ENCODE measurements around the gene NR0B2.
"Not testable (repeated sequence)": the region's sequence is repeated elsewhere in the genome, so short reads cannot be mapped to it uniquely, and the experiment has no call there.

NR0B2 gene

GRCh38 chr1:26889551-26890466 lies 24.0 kb downstream of the NR0B2 start, which contains the start of gene GPN2:
GPN2 (minus strand) TSS chr1:26890283; CDS start chr1:26890096, 187 bp downstream.
- DNase-seq (ENCODE audit: low read depth): peak; percentile 62

GRCh38 chr1:26888231-26888630 lies 25.5 kb downstream of the NR0B2 start:
- DNase-seq (ENCODE audit: low read depth): no peak

GRCh38 chr1:26887125-26887524 lies 26.6 kb downstream of the NR0B2 start:
- DNase-seq (ENCODE audit: low read depth): no peak

- DNase-seq (ENCODE audit: low read depth): no peak
Observed at GRCh38 chr1:26882696-26883463, 30.9 kb downstream of the NR0B2 start.

GRCh38 chr1:26881611-26882010 lies 32.2 kb downstream of the NR0B2 start:
- DNase-seq (ENCODE audit: low read depth): not testable (repeated sequence)

- DNase-seq (ENCODE audit: low read depth): no peak
Observed at GRCh38 chr1:26879793-26880192, 34.0 kb downstream of the NR0B2 start.

- no peak for DNase-seq (ENCODE audit: low read depth)
Observed at GRCh38 chr1:26877326-26877725, 36.4 kb downstream of the NR0B2 start.

GRCh38 chr1:26874896-26875295 lies 38.9 kb downstream of the NR0B2 start:
- DNase-seq (ENCODE audit: low read depth): no peak

GRCh38 chr1:26873097-26873496 lies 40.7 kb downstream of the NR0B2 start:
- not testable (repeated sequence) for DNase-seq (ENCODE audit: low read depth)

GRCh38 chr1:26864610-26865480 lies 48.9 kb downstream of the NR0B2 start:
- DNase-seq (ENCODE audit: low read depth): peak; percentile 90

GRCh38 chr1:26863685-26864077 lies 50.1 kb downstream of the NR0B2 start:
- no peak for DNase-seq (ENCODE audit: low read depth)

- DNase-seq (ENCODE audit: low read depth): peak; percentile 37
Observed at GRCh38 chr1:26862781-26863684, 50.7 kb downstream of the NR0B2 start, which contains the start of gene SFN. SFN (plus strand) TSS chr1:26863149; CDS start chr1:26863213, 64 bp downstream.

- DNase-seq (ENCODE audit: low read depth): no peak
Observed at GRCh38 chr1:26861889-26862378, 51.8 kb downstream of the NR0B2 start.

Measured in T-helper 22 cell (primary cell).